HG03565 (cell line): Measurements from ENCODE around the gene PYROXD2.
"Not testable (repeated sequence)": the region's sequence is repeated elsewhere in the genome, so short reads cannot be mapped to it uniquely, and the experiment has no call there.

Experiments
- ATAC-seq: cut with Tn5 transposase; IDR thresholded peaks from one replicate; pipeline ENCODE4 v1.9.1; 2021; ENCODE audit warnings: mild to moderate bottlenecking, moderate library complexity; ENCODE audit not compliant: unreplicated experiment

Gene PYROXD2

DNA sequence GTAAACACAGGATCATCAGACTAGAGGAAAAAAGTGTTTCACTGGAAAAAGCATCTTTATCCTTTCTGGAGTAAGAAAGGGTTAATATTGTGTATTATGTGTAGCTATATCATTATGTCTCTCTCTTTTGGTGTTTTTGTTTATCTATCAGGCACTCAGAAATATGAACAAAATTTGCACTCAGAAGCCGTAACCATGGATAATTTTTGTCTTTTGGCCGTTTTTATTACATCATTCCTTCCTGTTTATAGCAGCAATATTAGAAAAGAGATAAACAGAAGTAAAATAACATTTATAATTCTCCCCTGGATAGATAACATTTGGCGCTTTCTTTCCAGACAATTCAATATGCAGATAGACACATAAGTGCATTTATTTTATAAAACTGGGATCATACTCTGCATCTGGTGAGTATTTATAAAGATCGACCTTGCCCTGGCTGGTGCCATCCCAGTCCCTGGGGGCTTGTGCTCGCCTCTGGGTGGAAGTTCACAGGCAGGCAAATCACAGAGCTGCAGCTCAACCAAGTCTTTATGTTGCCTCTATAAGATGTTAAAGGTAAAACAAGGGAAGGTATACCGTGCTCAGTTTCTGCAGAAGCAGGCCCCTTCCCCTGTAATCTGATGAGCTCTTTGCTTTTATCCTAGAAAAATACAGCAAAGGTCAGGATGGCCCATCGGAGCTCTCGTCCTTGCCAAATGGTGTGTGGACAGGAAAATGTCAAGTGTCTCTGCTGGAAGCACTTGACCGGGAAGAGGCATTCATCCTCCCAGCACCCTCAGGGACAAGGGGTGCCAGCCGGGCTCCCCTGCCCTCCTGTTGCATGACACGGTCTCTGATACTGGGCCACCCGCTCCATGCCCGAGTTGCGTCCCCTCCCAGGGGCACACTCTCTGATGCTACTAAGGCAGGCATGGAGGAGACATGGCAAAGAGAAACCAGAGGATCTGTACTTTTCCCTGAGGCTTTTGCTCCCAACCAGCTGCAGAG lies 43.9 kb downstream of the PYROXD2 start:
- no peak for ATAC-seq

DNA sequence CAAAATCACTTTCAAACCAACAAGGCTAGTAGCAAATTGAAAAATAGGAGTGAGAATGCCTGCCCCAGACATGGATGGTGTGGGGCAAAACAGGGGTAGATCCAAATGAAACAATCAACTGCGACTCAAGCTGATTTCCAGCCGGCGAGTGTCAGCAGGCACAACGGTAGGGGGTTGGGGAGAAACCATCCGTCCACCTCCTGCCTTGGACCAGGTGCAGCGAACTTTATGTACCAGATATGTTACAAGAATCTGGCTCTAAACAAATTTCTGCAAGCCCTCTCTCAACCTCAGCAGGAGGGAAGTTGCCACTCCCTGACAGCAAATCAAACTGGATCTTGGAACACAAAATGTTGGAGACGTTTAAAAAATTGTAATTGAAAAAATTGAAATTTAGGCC lies 45.2 kb downstream of the PYROXD2 start:
- ATAC-seq, result no peak

DNA sequence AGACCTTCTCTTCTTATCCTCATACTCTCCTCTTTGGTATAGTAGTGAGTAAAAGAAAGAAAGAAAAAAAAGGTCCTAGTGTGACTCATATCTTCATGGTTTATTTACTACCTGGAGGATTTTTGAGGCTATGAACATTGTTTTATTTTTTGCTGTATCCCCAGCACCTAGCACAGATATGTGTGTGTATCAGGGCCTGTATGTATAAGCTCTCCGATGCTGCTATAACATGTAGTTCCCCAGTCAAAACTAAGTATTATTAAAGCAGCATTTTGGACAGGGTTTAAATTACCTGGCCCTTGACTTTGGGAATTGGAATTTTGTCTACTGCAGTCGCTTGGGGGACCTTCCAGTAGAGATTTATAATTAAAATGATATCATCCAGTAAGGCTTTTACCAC lies 46.3 kb downstream of the PYROXD2 start:
- no peak for ATAC-seq

DNA sequence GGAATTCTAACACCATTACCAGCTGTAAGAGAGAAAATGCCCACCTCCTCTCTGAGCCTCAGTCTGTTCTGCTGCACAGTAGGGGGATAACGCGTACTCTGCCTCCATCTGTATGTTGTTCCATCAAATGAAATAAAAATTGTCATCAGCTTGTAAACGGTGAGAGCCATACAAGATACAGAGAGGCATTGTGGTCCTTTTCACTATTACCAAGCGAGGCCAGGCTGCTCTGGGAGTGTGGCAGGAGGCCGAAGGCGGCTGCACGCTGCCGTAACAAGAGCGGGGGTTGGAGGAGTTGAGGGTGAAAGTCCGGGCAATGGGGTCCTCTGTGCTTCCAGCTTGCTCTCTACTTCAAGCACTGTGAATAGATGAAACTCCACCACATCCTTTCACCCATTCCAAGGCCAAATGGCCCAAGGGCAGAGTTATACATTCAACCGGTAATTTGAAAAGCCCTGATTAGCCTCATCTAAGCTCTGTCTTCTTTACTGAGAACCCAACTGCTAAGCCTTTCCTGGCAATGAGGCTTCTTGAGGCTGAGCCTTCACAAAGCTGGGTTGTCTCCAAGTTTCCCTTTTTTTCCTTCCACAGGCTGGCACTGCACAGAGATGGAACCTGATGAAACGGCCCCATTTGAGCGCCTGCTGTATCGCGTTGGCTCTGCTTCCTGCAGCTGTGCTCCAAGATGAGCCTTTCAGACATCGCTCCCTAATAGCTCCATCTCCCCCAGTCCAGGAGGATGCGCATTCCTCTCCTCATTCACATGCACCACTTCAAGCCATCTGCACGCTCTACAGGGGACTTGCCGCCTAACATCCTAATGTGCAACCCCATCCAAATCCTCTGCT lies 47.2 kb downstream of the PYROXD2 start:
- no peak for ATAC-seq

DNA sequence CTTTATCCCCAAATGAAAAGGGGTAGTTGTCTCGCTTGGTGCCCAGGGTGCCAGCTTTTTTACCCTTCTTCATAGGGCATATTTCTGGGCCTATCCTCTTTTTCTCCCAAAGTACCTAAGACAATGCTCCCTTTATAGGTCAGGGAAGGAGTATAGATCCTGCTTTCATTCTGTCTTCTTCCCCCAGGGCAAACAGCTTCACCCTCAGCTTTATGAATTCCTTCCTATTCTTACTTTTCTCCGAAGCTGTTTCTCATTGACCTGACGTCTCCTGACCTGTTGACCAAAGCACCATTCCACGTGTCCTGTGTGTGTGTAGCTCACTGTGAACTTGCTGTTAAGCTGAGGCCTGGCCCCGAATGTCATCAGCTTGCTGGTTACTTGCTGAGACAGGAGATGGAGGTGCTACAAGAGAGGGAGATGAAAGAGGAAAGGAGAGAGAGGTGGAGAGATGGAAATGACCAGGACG lies 48.9 kb downstream of the PYROXD2 start:
- no peak for ATAC-seq

DNA sequence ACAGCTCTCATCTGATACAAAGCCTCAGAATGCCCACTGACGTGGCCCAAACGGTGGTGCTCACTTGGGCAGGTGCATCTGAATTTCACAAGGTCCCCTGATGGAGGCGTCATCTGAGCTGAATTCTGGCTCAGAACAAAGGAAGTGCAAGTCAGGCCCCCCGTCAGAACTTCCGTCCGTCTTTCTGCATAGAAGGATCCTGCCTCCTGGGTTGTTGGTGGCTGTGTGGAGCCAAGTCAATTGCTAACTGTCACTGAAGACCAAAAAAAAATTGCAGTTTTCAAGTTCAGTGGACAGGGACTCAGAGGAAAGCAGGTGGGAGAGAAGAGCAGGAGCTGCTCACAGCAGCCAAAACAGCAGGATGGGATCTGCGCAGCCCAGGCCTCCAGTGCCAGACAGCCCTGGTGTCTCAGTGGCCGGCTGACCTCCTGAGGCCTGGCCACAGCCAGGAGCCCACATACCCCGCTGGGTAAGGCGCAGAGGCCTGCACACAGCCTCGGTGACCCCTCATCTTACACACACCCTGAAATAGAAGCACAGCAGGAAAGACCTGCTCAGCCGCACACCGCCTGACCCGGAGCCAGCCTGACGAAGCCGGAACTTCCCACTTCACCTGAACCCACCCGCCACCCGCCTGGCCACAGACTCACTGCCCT lies 49.4 kb downstream of the PYROXD2 start:
- no peak for ATAC-seq

DNA sequence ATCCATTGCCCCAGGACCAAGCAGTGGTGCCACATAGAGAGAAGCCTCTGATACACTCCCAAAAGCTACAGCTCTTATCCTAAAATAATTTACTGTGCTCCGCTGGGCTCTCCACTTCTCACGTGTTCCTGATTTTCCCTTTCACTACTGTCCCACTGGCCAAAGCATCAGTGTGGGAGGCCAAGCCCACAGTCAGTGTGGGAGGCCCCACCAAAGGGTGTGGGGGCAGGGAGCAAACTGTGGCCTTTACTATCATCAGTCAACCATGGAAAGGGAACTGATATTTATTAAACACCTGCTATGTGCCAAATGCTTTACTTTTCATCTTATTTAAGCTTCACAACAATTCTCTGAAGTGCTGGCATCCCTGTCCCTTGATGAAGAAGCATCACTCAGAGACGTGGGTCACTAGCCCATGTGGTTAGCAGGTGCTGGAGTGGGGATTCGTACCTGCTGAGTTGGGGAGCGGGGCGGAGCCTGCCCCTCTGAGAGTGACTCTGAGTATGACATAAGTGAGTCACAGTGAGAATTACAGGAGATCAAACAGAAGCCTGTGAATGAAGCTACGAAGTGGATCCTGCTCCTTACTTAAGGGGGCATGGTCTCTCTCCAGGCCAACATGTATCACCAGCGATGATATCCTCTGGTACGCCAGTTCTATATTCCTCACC lies 50.4 kb downstream of the PYROXD2 start:
- no peak for ATAC-seq

DNA sequence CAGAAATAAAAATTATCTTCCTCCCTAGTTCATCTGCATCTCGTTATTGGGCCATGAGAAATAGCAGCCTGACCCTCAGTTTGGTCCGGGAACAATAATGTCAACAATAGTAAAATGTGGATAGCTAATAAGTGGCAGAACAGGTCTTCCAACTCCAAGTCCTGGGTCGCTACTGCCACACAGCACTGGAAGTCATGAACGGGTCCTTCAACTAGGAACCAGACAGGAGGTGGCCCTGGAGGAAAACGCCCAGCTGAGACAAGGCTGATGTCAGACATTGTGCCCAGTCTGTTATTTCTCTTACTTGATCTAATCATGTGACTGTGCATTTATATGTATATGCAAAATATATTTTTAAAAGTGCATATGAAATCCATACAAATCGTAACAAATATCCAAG lies 51.8 kb downstream of the PYROXD2 start:
- no peak for ATAC-seq

DNA sequence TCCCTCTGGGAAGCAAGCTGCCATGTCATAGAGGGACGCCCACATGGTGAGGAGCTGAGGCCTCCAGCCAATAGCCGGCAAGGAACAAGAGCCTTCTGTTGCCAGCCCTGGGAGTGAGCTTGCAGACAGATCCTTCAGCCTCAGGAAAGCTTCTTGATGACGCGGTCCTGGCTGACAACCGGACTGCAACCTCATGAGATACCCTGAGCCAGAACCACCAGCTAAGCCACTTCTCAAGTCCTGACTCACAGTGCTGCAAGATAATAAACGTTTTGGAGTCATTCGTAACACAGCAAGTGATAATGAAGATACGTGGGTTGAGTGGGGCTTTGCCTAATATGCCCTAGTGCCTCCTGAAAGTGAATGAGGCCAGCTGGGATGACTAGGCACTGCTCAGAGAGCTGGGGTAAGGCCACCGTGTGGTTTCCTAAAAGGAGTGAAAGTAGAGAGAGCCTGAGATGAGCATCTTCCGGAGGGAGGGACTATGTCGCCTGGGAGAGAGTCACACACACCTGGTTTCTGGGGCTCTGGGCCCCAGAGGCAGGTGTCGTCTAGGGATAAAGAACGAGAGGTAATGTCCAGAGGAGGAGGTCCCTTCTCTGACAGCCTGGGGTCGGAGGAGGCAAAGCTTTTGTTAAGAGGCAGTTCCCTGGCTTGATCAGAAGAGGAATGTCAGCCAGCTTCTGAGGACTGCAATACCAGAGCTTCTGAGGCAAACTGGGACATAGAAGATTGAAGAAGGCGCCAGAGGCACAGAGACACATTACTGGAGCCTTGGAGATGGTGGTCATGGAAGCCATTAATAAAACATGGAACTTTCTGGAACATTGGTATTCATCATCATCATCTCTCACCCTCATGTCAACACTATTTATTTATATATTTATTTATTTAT lies 53.6 kb downstream of the PYROXD2 start:
- ATAC-seq, result peak; percentile 96

DNA sequence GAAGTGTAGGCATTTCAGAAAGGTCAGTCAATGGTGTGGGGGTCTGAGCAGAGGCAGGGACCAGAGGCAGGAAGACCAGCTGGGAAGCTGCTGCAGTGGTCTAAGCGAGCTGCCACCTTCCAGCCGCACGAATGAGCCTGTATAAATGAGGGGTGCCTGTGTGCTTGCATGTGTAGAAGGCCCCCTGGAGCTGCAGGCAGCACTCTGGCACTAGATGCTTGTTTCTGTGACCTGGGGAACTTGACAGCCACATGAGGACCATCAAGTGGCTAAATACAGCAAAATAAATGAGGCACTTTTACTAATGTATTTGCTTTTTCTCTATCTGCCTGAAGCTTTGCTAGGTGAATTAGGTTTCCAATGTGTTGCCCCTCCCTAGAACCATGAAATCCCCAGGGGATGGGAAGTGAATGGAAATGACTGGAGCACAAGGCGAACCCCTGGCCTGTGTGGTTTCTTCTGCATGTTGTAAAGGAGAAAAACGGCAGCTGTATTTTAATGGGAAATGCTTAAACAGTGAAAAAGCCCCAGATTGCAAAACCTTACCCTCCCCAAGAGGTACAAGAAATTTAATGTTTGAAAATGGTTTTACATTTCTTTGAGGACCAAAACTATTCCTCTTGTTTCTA lies 57.7 kb downstream of the PYROXD2 start:
- ATAC-seq, result no peak

DNA sequence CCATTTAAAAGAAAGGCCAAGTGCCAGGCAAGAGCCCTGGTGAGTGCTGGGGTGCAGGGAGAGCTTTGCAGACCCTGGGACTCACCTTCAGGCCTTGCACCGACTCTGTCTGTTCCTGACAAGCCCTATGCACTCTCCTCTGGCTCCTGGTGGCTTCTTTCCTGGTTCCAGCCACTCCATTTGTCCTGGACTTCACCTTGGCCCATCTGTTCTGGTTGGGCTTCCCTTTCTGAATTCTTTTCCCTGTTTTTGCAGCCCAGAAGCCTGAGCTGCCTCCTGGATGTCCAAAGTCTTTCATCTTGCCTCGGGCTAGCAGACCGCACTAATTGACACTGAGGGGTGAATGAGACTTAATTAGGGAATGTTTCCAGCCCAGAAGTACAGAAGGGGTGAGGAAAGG lies 60.5 kb downstream of the PYROXD2 start:
- ATAC-seq, result no peak

DNA sequence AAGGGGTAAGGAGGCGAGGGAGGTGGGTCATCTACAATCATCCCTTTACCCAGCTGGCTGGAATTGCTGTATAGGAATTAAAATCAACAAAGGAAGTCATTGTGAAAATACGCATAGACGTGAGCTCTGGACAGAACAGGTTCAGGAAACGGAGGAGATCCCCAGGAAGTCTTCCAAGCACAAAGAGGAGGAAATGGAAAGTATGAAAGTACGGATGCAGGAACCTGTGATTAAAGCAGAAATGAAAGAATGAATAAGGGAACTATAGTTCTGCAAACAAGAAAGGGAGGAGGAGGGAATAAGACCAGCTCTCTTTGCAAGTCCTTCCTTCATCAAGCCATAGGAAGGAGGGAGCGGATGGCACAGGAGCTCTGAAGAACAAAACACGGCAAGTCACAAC lies 61.8 kb downstream of the PYROXD2 start:
- no peak for ATAC-seq

DNA sequence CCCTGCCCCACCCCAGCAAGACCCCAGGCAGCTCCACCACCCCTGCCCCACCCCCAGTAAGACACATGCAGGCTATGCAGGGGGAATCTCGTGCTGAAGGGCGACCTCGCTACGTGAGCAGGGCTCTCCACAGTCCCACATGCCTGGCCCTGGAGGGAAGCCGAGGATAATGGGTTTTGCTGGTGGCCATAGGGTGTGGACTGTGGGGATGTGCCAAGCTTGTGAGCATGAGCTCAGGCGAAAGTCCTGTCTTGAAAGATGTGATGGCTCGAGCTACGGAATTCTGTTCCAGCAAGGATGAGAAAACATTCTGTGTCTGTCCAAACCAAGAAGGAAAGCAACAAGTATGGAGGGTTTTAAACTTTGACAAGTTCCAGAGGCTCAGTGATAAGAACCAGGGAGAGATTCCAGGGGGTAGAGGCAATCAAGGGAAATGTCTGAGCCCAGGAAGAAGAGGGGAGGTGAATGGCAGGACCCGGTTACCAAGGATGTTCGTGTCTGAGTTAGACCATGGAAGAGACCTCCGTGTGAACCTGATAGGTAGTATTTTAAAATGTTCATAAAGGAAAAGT lies 63.1 kb downstream of the PYROXD2 start:
- no peak for ATAC-seq

DNA sequence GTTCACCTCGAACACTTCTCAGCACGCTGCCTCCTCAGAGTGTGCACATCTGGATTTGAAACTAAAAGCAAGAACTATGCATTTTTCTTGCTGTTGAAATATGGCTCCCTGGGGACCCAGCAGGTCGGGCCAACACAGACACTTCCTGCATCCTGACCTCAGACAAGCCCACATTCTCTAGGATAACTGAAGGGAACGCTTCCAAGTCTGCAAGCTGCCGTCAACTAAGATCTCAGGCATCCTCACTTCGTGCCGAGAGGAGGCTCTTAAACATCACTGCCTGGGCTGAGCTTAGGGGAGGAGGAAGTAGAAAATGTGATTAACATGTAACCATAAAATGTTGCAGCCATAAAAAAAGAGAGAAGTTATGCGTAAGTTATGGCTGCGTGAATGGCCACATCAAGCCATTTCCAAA lies 65.5 kb downstream of the PYROXD2 start:
- no peak for ATAC-seq

DNA sequence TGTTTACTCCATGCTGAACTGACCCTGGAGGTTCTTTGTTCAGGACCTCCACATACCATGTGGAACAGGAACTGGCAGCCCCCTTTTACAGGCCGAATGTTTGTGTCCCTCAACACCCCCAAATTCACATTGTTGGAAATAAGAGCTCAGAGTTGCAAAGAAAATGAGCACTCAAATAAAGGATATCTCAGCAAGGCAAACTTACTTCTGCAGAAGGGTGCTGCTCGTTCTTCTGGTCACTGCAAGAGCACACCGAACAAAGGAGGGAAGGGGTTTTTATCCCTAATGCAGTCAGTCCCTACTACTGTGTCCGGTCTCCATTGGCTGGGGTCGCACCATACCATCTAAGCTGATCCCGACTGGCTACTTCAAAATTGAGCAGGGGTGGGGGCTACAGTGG lies 68.1 kb downstream of the PYROXD2 start:
- ATAC-seq, result no peak

DNA sequence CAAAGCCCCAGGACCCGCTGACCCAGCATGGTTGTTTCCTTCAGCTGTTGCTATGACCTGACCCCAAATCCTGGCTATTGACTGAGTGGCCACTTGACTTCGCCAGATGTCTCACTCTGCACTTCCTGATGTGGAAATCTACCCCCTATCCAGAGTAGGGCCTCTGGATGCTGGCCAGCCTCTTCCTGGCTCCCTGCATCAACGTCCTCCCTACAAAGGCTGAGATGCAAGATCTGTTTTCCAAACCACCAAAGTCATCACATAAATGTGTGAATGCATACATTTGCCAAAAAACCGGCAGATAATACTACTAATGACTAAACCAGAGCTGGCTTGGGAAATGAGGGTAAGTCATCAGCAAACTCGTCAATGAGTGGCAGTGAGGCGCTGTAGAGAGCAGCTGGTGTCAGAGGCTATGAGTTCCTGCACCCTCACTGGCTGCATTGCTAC lies 70.4 kb downstream of the PYROXD2 start:
- no peak for ATAC-seq

DNA sequence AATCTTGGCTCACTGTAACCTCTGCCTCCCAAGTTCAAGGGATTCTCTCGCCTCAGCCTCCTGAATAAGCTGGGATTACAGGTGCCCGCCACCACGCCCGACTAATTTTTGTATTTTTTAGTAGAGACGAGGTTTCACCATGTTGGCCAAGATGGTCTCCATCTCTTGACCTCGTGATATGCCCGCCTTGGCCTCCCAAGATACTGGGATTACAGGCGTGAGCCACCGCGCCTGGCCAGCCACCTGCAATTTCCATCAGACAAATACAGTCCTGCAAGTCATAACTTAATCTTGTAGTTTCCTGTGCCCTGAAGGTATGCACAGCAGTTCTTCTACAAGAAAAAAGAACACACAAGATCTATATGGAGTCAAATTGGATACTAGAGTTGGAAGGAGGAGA lies 73.3 kb downstream of the PYROXD2 start:
- not testable (repeated sequence) for ATAC-seq

DNA sequence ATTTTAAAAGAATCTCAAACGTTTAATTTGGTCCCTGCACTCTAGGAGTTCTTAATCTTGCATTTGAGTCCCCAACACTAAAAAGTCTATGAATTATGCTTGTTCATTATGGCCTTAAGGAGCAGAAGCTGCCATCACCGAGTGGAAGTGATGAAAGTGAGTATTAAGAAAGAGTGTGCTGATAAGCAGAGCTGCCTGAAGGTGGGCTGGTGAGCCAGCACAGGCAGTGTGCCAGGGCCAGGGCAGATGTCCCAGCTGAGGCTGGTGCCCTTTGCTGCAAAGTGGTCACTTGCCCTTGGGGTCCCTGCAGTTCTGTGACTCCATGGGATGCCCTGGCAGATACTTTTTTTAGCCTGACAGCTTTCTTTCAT lies 74.1 kb downstream of the PYROXD2 start:
- ATAC-seq, result no peak
